Neural cell (in vitro differentiated cells): ENCODE results near the gene ZNF681. TPM values are rescaled to one million over a fixed set of nuclear protein-coding genes. Genes with fewer than 3 reads are reported as not detected.

Experiments
- H2AFZ ChIP-seq: fragments of 200-600, 300-800 bp; sonication (generic), shearing (Covaris generic); 2 replicates; pipeline ENCODE4 v1.6.0; 2014; ENCODE audit warnings: low read depth, mild to moderate bottlenecking, antibody characterized with exemption, low read length, moderate library complexity
- H3F3A ChIP-seq: fragments of 200-600 bp; shearing (Covaris generic); 2 replicates; pipeline ENCODE4 v1.6.1; 2016; ENCODE audit warnings: mild to moderate bottlenecking, moderate library complexity, mixed read lengths, antibody characterized with exemption, low read length; ENCODE audit not compliant: insufficient read depth, poor library complexity, severe bottlenecking
- H3K27ac ChIP-seq: fragments of 200-600, 300-800 bp; sonication (generic), shearing (Covaris generic); 2 replicates; pipeline ENCODE4 v1.5.1; 2014; ENCODE audit warnings: mild to moderate bottlenecking, low read length, moderate library complexity
- H3K27me3 ChIP-seq: fragments of 300-800, 200-600 bp; sonication (generic), shearing (Covaris generic); 2 replicates; pipeline ENCODE4 v1.6.0; 2014; ENCODE audit warnings: mild to moderate bottlenecking, low read depth, low read length, moderate library complexity; ENCODE audit not compliant: insufficient read depth
- H3K36me3 ChIP-seq: fragments of 300-800, 200-600 bp; sonication (generic), shearing (Covaris generic); 2 replicates; pipeline ENCODE4 v1.5.1; 2014; ENCODE audit warnings: mild to moderate bottlenecking, antibody characterized with exemption, low read length, moderate library complexity; ENCODE audit not compliant: insufficient read depth
- H3K4me2 ChIP-seq: fragments of 300-800, 200-600 bp; sonication (generic), shearing (Covaris generic); 2 replicates; pipeline ENCODE4 v1.6.0; 2014; ENCODE audit warnings: mild to moderate bottlenecking, low read length
- H3K4me3 ChIP-seq: fragments of 300-800, 200-600 bp; sonication (generic), shearing (Covaris generic); 2 replicates; pipeline ENCODE4 v1.5.1; 2014; ENCODE audit warnings: mild to moderate bottlenecking, low read length, moderate library complexity
- H3K79me2 ChIP-seq: fragments of 200-600 bp; shearing (Covaris generic); replicated peaks from 2 replicates; pipeline ENCODE4 v1.6.0; 2014; ENCODE audit warnings: mild to moderate bottlenecking, low read length, moderate library complexity; ENCODE audit not compliant: insufficient read depth
- H3K9ac ChIP-seq: fragments of 300-800, 200-600 bp; sonication (generic), shearing (Covaris generic); 2 replicates; pipeline ENCODE4 v1.6.1; 2016; ENCODE audit warnings: mild to moderate bottlenecking, low read length, mixed read lengths
- H3K9me2 ChIP-seq: fragments of 200-600 bp; shearing (Covaris generic); 2 replicates; pipeline ENCODE4 v1.6.1; 2016; ENCODE audit warnings: mild to moderate bottlenecking, low read length, mixed read lengths; ENCODE audit not compliant: insufficient read depth
- H3K9me3 ChIP-seq: fragments of 200-600, 300-800 bp; sonication (generic), shearing (Covaris generic); 2 replicates; pipeline ENCODE4 v1.6.1; 2016; ENCODE audit warnings: mild to moderate bottlenecking, mixed run types, low read length, moderate library complexity, mixed read lengths
- H4K20me1 ChIP-seq: fragments of 200-600 bp; shearing (Covaris generic); 2 replicates; pipeline ENCODE4 v1.6.1; 2016; ENCODE audit warnings: mild to moderate bottlenecking, mixed run types; ENCODE audit not compliant: insufficient read depth
- CTCF ChIP-seq: fragments of 450-650 bp; IDR thresholded peaks from 2 replicates; pipeline ENCODE4 v1.5.1; 2014; ENCODE audit warnings: antibody characterized with exemption, mild to moderate bottlenecking, moderate library complexity; ENCODE audit not compliant: poor library complexity, severe bottlenecking
- EP300 ChIP-seq: fragments of 450-650 bp; conservative IDR thresholded peaks from 2 replicates; pipeline ENCODE4 v1.6.1; 2014; ENCODE audit warnings: antibody characterized with exemption, mild to moderate bottlenecking, moderate library complexity; ENCODE audit not compliant: poor library complexity, severe bottlenecking
- EZH2 ChIP-seq: fragments of 200-600, 300-800 bp; shearing (Covaris generic), sonication (generic); IDR thresholded peaks from 2 replicates; pipeline ENCODE4 v1.6.1; 2014; ENCODE audit warnings: antibody characterized with exemption, low read length, borderline replicate concordance, mild to moderate bottlenecking; ENCODE audit not compliant: insufficient read depth, poor library complexity, severe bottlenecking
- MXI1 ChIP-seq: fragments of 450-650 bp; conservative IDR thresholded peaks from 2 replicates; pipeline ENCODE4 v1.6.1; 2014; ENCODE audit warnings: antibody characterized with exemption, mild to moderate bottlenecking; ENCODE audit not compliant: poor library complexity, severe bottlenecking
- POLR2AphosphoS5 ChIP-seq: IDR thresholded peaks from 2 replicates; pipeline ENCODE4 v1.6.1; 2012
- RAD21 ChIP-seq: fragments of 450-650 bp; conservative IDR thresholded peaks from 2 replicates; pipeline ENCODE4 v1.6.1; 2014; ENCODE audit warnings: antibody characterized with exemption, mild to moderate bottlenecking, moderate library complexity
- REST ChIP-seq: IDR thresholded peaks from 2 replicates; pipeline ENCODE4 v1.6.1; 2012; ENCODE audit warnings: borderline replicate concordance
- SMC3 ChIP-seq: fragments of 450-650 bp; conservative IDR thresholded peaks from 2 replicates; pipeline ENCODE4 v1.6.1; 2014; ENCODE audit warnings: antibody characterized with exemption, mild to moderate bottlenecking, moderate library complexity; ENCODE audit not compliant: poor library complexity
- TAF1 ChIP-seq: IDR thresholded peaks from 2 replicates; pipeline ENCODE4 v1.6.1; 2012; ENCODE audit warnings: low read depth
- polyA plus RNA-seq: library from polyadenylated mRNA; depleted of rRNA; stranded (reverse); fragments of >200 nt; gene quantifications from 2 replicates; pipeline ENCODE4 v1.2.3, GENCODE V29; 2014

The ZNF681 gene
- polyA plus RNA-seq, 1 donor from 2014 or later = 3.2 TPM

GRCh38 chr19:23800868-23801267, 42.2 kb upstream of the ZNF681 start:
- H3K4me3 ChIP-seq = no peak overlapping the region
- no peak overlapping the region for H3K4me2 ChIP-seq
- H3K36me3 ChIP-seq = no peaks in the 10 kb centered on the region
- H4K20me1 ChIP-seq = no peaks in the 10 kb centered on the region
- no peak overlapping the region for H3K9ac ChIP-seq
- H3K27me3 ChIP-seq = no peaks in the 10 kb centered on the region
- no peak overlapping the region for H2AFZ ChIP-seq
- no peak for TF ChIP-seq SMC3
- no peak for TF ChIP-seq RAD21
- no peak for TF ChIP-seq REST
- no peak for TF ChIP-seq POLR2AphosphoS5
- no peak for TF ChIP-seq EZH2
- TF ChIP-seq MXI1 = no peak
- no peak for TF ChIP-seq TAF1
- TF ChIP-seq EP300 = no peak
- TF ChIP-seq CTCF = no peak
- no peak overlapping the region for H3K27ac ChIP-seq
- H3K9me2 ChIP-seq = no peaks in the 10 kb centered on the region
- no peaks in the 10 kb centered on the region for H3K9me3 ChIP-seq
- no peaks in the 10 kb centered on the region for H3F3A ChIP-seq
- no peaks in the 10 kb centered on the region for H3K79me2 ChIP-seq

- no peaks in the 10 kb centered on the region for H3K9me2 ChIP-seq
- no peak overlapping the region for H3K9ac ChIP-seq
- H3K79me2 ChIP-seq = no peaks in the 10 kb centered on the region
- H3K4me2 ChIP-seq = no peak overlapping the region
- TF ChIP-seq CTCF = no peak
- TF ChIP-seq SMC3 = no peak
- TF ChIP-seq EZH2 = no peak
- TF ChIP-seq MXI1 = no peak
- no peak for TF ChIP-seq RAD21
- no peak for TF ChIP-seq REST
- no peaks in the 10 kb centered on the region for H3K36me3 ChIP-seq
- no peaks in the 10 kb centered on the region for H3K27me3 ChIP-seq
- no peak overlapping the region for H2AFZ ChIP-seq
- H3K9me3 ChIP-seq = no peaks in the 10 kb centered on the region
- no peak overlapping the region for H3K27ac ChIP-seq
- no peaks in the 10 kb centered on the region for H3F3A ChIP-seq
- no peak overlapping the region for H3K4me3 ChIP-seq
- H4K20me1 ChIP-seq = no peaks in the 10 kb centered on the region
Observed at GRCh38 chr19:23800271-23800670, 41.6 kb upstream of the ZNF681 start.
